Measurements from ENCODE around the gene RPS6KB1. TPM values are rescaled to one million over a fixed set of nuclear protein-coding genes. Genes with fewer than 3 reads are reported as not detected.
A peak's percentile ranks its signal among the peaks of the same experiment; 100 is the strongest.
"Not testable (repeated sequence)": the region's sequence is repeated elsewhere in the genome, so short reads cannot be mapped to it uniquely, and the experiment has no call there.

The RPS6KB1 gene
- total RNA-seq, 1 donor from 2014 or later = 19.2 TPM

GRCh38 chr17:59914274-59914854, 21.4 kb downstream of the RPS6KB1 start:
- no peak for DNase-seq (ENCODE audit: low read depth)
- Histone ChIP-seq H3K4me3 (ENCODE audit: low read depth, low read length) (no peak overlapping the region), H3K36me3 (ENCODE audit: control insufficient read depth, insufficient read depth, low read length) (no peaks in the 10 kb centered on the region), H3K27me3 (ENCODE audit: control insufficient read depth, insufficient read depth, low read length) (no peaks in the 10 kb centered on the region)
- peak; percentile 55 for TF ChIP-seq CTCF (IDR thresholded peaks at IDR 0.05; ENCODE audit: insufficient read depth, low read length, poor library complexity, severe bottlenecking)

- no peak for TF ChIP-seq CTCF (IDR thresholded peaks at IDR 0.05; ENCODE audit: insufficient read depth, low read length, poor library complexity, severe bottlenecking)
- Histone ChIP-seq H3K36me3 (ENCODE audit: control insufficient read depth, insufficient read depth, low read length) (no peaks in the 10 kb centered on the region), H3K4me3 (ENCODE audit: low read depth, low read length) (no peak overlapping the region), H3K27me3 (ENCODE audit: control insufficient read depth, insufficient read depth, low read length) (no peaks in the 10 kb centered on the region)
- DNase-seq (ENCODE audit: low read depth) = no peak
These were observed 23.5 kb downstream of the RPS6KB1 start for GRCh38 chr17:59916446-59916845.

GRCh38 chr17:59920637-59921036, 27.7 kb downstream of the RPS6KB1 start:
- not testable (repeated sequence) for H3K27me3 ChIP-seq (ENCODE audit: control insufficient read depth, insufficient read depth, low read length); H3K36me3 ChIP-seq (ENCODE audit: control insufficient read depth, insufficient read depth, low read length); DNase-seq (ENCODE audit: low read depth); H3K4me3 ChIP-seq (ENCODE audit: low read depth, low read length)

GRCh38 chr17:59930121-59930520, 37.2 kb downstream of the RPS6KB1 start:
- H3K4me3 ChIP-seq (ENCODE audit: low read depth, low read length); DNase-seq (ENCODE audit: low read depth); H3K27me3 ChIP-seq (ENCODE audit: control insufficient read depth, insufficient read depth, low read length); H3K36me3 ChIP-seq (ENCODE audit: control insufficient read depth, insufficient read depth, low read length): not testable (repeated sequence)

GRCh38 chr17:59930768-59931167, 37.8 kb downstream of the RPS6KB1 start:
- H3K27me3 ChIP-seq (ENCODE audit: control insufficient read depth, insufficient read depth, low read length); H3K36me3 ChIP-seq (ENCODE audit: control insufficient read depth, insufficient read depth, low read length); DNase-seq (ENCODE audit: low read depth); H3K4me3 ChIP-seq (ENCODE audit: low read depth, low read length): not testable (repeated sequence)

GRCh38 chr17:59933317-59933716, 40.4 kb downstream of the RPS6KB1 start:
- DNase-seq (ENCODE audit: low read depth); H3K4me3 ChIP-seq (ENCODE audit: low read depth, low read length); H3K27me3 ChIP-seq (ENCODE audit: control insufficient read depth, insufficient read depth, low read length); H3K36me3 ChIP-seq (ENCODE audit: control insufficient read depth, insufficient read depth, low read length): not testable (repeated sequence)

GRCh38 chr17:59940697-59941096, 47.8 kb downstream of the RPS6KB1 start:
- not testable (repeated sequence) for H3K27me3 ChIP-seq (ENCODE audit: control insufficient read depth, insufficient read depth, low read length); DNase-seq (ENCODE audit: low read depth); H3K36me3 ChIP-seq (ENCODE audit: control insufficient read depth, insufficient read depth, low read length); H3K4me3 ChIP-seq (ENCODE audit: low read depth, low read length)

GRCh38 chr17:59941131-59941530, 48.2 kb downstream of the RPS6KB1 start:
- no peak overlapping the region for H3K4me3 ChIP-seq (ENCODE audit: low read depth, low read length)
- TF ChIP-seq CTCF (IDR thresholded peaks at IDR 0.05; ENCODE audit: insufficient read depth, low read length, poor library complexity, severe bottlenecking) = no peak
- no peaks in the 10 kb centered on the region for H3K27me3 ChIP-seq (ENCODE audit: control insufficient read depth, insufficient read depth, low read length)
- no peaks in the 10 kb centered on the region for H3K36me3 ChIP-seq (ENCODE audit: control insufficient read depth, insufficient read depth, low read length)
- DNase-seq (ENCODE audit: low read depth) = no peak

- H3K27me3 ChIP-seq (ENCODE audit: control insufficient read depth, insufficient read depth, low read length); H3K4me3 ChIP-seq (ENCODE audit: low read depth, low read length); DNase-seq (ENCODE audit: low read depth); H3K36me3 ChIP-seq (ENCODE audit: control insufficient read depth, insufficient read depth, low read length): not testable (repeated sequence)
These were observed 53.5 kb downstream of the RPS6KB1 start for GRCh38 chr17:59946433-59946832.

GRCh38 chr17:59947310-59947709, 54.4 kb downstream of the RPS6KB1 start:
- not testable (repeated sequence) for H3K27me3 ChIP-seq (ENCODE audit: control insufficient read depth, insufficient read depth, low read length); DNase-seq (ENCODE audit: low read depth); H3K4me3 ChIP-seq (ENCODE audit: low read depth, low read length); H3K36me3 ChIP-seq (ENCODE audit: control insufficient read depth, insufficient read depth, low read length)
